ENCODE results near the gene FGFBP3.

DNA sequence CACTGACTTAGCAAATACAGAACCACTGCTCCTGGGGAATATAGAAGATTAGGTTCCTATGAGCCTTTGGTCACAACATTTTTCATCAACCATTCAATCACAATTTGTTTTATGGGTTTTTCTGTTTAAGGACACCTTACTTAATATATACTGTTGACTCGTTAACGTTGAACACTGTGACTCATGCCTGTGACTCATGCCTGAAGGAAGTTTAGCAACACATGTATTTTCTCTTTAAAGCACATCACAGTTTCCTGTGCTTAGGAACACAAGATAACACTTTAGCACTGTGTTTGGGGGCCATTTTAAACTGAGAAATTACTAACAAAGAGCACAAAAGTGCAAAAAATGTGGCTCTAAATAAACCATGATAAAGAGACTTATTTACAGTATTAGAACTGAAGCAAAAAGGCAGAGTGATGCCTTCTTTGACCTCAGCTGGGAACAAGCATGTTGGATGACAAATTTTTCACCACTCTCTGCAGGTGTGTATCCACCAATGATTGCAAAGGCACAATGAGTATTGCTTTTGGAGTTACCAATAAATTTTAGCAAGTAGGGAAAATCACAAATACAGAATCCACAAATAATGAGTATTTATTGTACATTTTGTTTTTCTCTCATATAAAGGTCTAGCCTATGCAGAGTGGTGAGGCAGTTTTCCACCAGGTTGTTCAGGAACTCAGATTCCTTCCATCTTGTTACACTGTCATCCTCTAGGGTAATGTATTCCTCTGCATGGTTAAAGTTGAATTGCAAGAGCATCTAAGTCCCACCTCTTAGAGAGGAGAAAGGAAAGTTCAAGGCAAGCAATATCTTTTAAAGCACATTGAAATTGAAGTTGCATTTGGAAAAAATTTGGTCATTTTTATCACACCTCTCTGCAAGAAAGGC is 7.3 kb downstream of the FGFBP3 start:
- no peak for TF ChIP-seq POLR2A (IDR thresholded peaks at IDR 0.05; ENCODE audit: low read depth)
- no peak for TF ChIP-seq EP300 (IDR thresholded peaks at IDR 0.05)

Measured in esophagus muscularis mucosa (tissue), 2 donors.